Mesothelial cell of epicardium (in vitro differentiated cells): Measurements from ENCODE around the gene BACE1. TPM values are rescaled to one million over a fixed set of nuclear protein-coding genes. Genes with fewer than 3 reads are reported as not detected.
"Not testable (repeated sequence)": the region's sequence is repeated elsewhere in the genome, so short reads cannot be mapped to it uniquely, and the experiment has no call there.

Experiments
- DNase-seq, 2 experiments: peaks; one replicate each; pipeline ENCODE4 v3.0.0; 2021; ENCODE audit warnings: low spot score in 2 of 2; ENCODE audit not compliant: unreplicated experiment in 2 of 2
- H3K27ac Mint-ChIP-seq: 2 replicates; pipeline ENCODE4 v1.8.0; 2021; ENCODE audit warnings: mixed read lengths
- H3K27me3 Mint-ChIP-seq: 2 replicates; pipeline ENCODE4 v1.8.0; 2021; ENCODE audit warnings: low read depth, mixed read lengths
- H3K36me3 Mint-ChIP-seq: 2 replicates; pipeline ENCODE4 v1.8.0; 2021; ENCODE audit warnings: mixed read lengths
- H3K4me1 Mint-ChIP-seq: 2 replicates; pipeline ENCODE4 v1.8.0; 2021; ENCODE audit warnings: mixed read lengths
- H3K4me3 Mint-ChIP-seq: 2 replicates; pipeline ENCODE4 v1.8.0; 2021; ENCODE audit warnings: mild to moderate bottlenecking, moderate library complexity, mixed read lengths
- H3K9me3 Mint-ChIP-seq: 2 replicates; pipeline ENCODE4 v1.8.0; 2021; ENCODE audit warnings: mixed read lengths
- CTCF ChIP-seq: fragments of 200-600 bp; sonication (generic); IDR thresholded peaks from one replicate; pipeline ENCODE4 v1.5.0; 2021; ENCODE audit warnings: antibody characterized with exemption; ENCODE audit not compliant: unreplicated experiment
- total RNA-seq: library from RNA; stranded (reverse); gene quantifications from 3 replicates; pipeline ENCODE4 v1.2.1, GENCODE V29; 2021

BACE1 gene
- total RNA-seq, 1 donor from 2014 or later = 38.1 TPM

GRCh38 chr11:117327567-117328374, 11.7 kb upstream of the BACE1 start, which contains the start of gene CEP164:
Gene CEP164, plus strand, starts transcription at chr11:117327854. Its CDS starts 10,733 bp downstream, at chr11:117338587.
- peak; percentile 80 to 91 for DNase-seq
- H3K27ac Mint-ChIP-seq = no peak within 1 kb of the TSS
- TF ChIP-seq CTCF = no peak
- peaks cover 3% of the 10 kb centered on the region for H3K4me1 Mint-ChIP-seq
- H3K9me3 Mint-ChIP-seq = peaks cover 4% of the 10 kb centered on the region
- H3K4me3 Mint-ChIP-seq = peak within 1 kb of the TSS; percentile 41
- H3K36me3 Mint-ChIP-seq = peaks cover 3% of the 10 kb centered on the region
- no peaks in the 10 kb centered on the region for H3K27me3 Mint-ChIP-seq

- H3K27ac Mint-ChIP-seq, H3K27me3 Mint-ChIP-seq: not testable (repeated sequence)
Measured at GRCh38 chr11:117327255-117327566, 11.2 kb upstream of the BACE1 start.

GRCh38 chr11:117319214-117319840, 3.3 kb upstream of the BACE1 start:
- no peak overlapping the region for H3K4me3 Mint-ChIP-seq
- H3K4me1 Mint-ChIP-seq = peaks cover 14% of the 10 kb centered on the region
- no peak for TF ChIP-seq CTCF
- no peak for DNase-seq
- H3K36me3 Mint-ChIP-seq = peaks cover 3% of the 10 kb centered on the region
- peak overlapping the region; percentile 15 for H3K27ac Mint-ChIP-seq
- H3K27me3 Mint-ChIP-seq = no peaks in the 10 kb centered on the region
- H3K9me3 Mint-ChIP-seq = peaks cover 4% of the 10 kb centered on the region

More at GRCh38 chr11:117327255-117327566, 11.2 kb upstream of the BACE1 start:
- DNase-seq, H3K36me3 Mint-ChIP-seq, H3K4me1 Mint-ChIP-seq, H3K4me3 Mint-ChIP-seq, H3K9me3 Mint-ChIP-seq: not testable (repeated sequence)

- peaks cover 18% of the 10 kb centered on the region for H3K4me1 Mint-ChIP-seq
- H3K27ac Mint-ChIP-seq = no peak overlapping the region
- H3K4me3 Mint-ChIP-seq = no peak overlapping the region
- H3K27me3 Mint-ChIP-seq = no peaks in the 10 kb centered on the region
- H3K9me3 Mint-ChIP-seq = peaks cover 4% of the 10 kb centered on the region
- peaks cover 3% of the 10 kb centered on the region for H3K36me3 Mint-ChIP-seq
- TF ChIP-seq CTCF = no peak
- DNase-seq = no peak
Measured at GRCh38 chr11:117318738-117319137, 2.7 kb upstream of the BACE1 start.

GRCh38 chr11:117315285-117316196, 515 bp downstream of the BACE1 start:
- no peak for TF ChIP-seq CTCF

More at GRCh38 chr11:117315285-117316196, 515 bp downstream of the BACE1 start:
- Mint-ChIP-seq H3K9me3 (no peaks in the 10 kb centered on the region), H3K27ac (no peak overlapping the region), H3K27me3 (no peaks in the 10 kb centered on the region), H3K4me1 (peaks cover 18% of the 10 kb centered on the region), H3K36me3 (no peaks in the 10 kb centered on the region), H3K4me3 (peak overlapping the region; percentile 92)
- DNase-seq = peak in 1 of 2 experiments; percentile 69
